T-helper 2 cell treated with Interferon-gamma antibody and Interleukin-4, amounts not matched to agents 100 ng/mL and 5 ng/mL, for 36 hours (primary cell): ENCODE data around the gene IFNB1. TPM values are rescaled to one million over a fixed set of nuclear protein-coding genes. Genes with fewer than 3 reads are reported as not detected.

Experiments used
- intact Hi-C: fragments of 100-400 bp; cut with micrococcal nuclease; formaldehyde crosslinking; loops from one replicate; pipeline ENCODE4 v1.15.1; 2023
- total RNA-seq: library from RNA; stranded (reverse); gene quantifications from 2 replicates; pipeline ENCODE4 v1.2.3, GENCODE V29; 2022

IFNB1 gene
- total RNA-seq, 1 donor from 2014 or later = not detected

- intact Hi-C loops = loop anchor here (5.0 kb wide), 1 partner anchor 37 kb away; no protein-coding TSS in a partner anchor
Observed at GRCh38 chr9:21075484-21075883, 2.3 kb downstream of the IFNB1 start.

- intact Hi-C loops = no loop called here
Observed at GRCh38 chr9:21070906-21071305, 6.8 kb downstream of the IFNB1 start.

GRCh38 chr9:21070171-21070571 is 7.6 kb downstream of the IFNB1 start:
- intact Hi-C loops = no loop called here

GRCh38 chr9:21060919-21061561 is 16.7 kb downstream of the IFNB1 start:
- intact Hi-C loops = loop anchor here (2.0 kb wide), 1 partner anchor 30 kb away; the partner anchor contains the start of gene HACD4

GRCh38 chr9:21056931-21057330 is 20.8 kb downstream of the IFNB1 start:
- intact Hi-C loops = no loop called here

GRCh38 chr9:21053851-21054250 is 23.9 kb downstream of the IFNB1 start:
- intact Hi-C loops = no loop called here

GRCh38 chr9:21047281-21047691 is 30.5 kb downstream of the IFNB1 start:
- intact Hi-C loops = no loop called here

- intact Hi-C loops = no loop called here
Observed at GRCh38 chr9:21043841-21044240, 33.9 kb downstream of the IFNB1 start.

GRCh38 chr9:21042466-21042865 is 35.3 kb downstream of the IFNB1 start:
- intact Hi-C loops = no loop called here

- intact Hi-C loops = no loop called here
Observed at GRCh38 chr9:21039302-21039701, 38.4 kb downstream of the IFNB1 start.

GRCh38 chr9:21037278-21037677 is 40.5 kb downstream of the IFNB1 start:
- intact Hi-C loops = no loop called here

- intact Hi-C loops = loop anchor here (1.0 to 5.0 kb wide), 9 partner anchors 29 to 1984 kb away; partner anchors contain the start of genes FOCAD, MLLT3, MTAP and RRAGA
Observed at GRCh38 chr9:21031808-21032183, 45.9 kb downstream of the IFNB1 start.

- intact Hi-C loops = loop anchor here (1.0 to 5.0 kb wide), 9 partner anchors 28 to 1984 kb away; partner anchors contain the start of genes FOCAD, MLLT3, MTAP and RRAGA
Observed at GRCh38 chr9:21031091-21031807, 46.5 kb downstream of the IFNB1 start, which contains the start of gene HACD4. Gene HACD4, minus strand, starts transcription at chr9:21031640. Its CDS starts 50 bp downstream, at chr9:21031590.

GRCh38 chr9:21030389-21031035 is 47.2 kb downstream of the IFNB1 start:
- intact Hi-C loops = loop anchor here (1.0 to 5.0 kb wide), 9 partner anchors 28 to 1983 kb away; partner anchors contain the start of genes FOCAD, MLLT3, MTAP and RRAGA

GRCh38 chr9:21029661-21030060 is 48.1 kb downstream of the IFNB1 start:
- intact Hi-C loops = loop anchor here (2.0 to 5.0 kb wide), 8 partner anchors 27 to 1982 kb away; partner anchors contain the start of genes MLLT3, MTAP and RRAGA

- intact Hi-C loops = no loop called here
Observed at GRCh38 chr9:21028466-21028865, 49.3 kb downstream of the IFNB1 start.

GRCh38 chr9:21027295-21027694 is 50.4 kb downstream of the IFNB1 start:
- intact Hi-C loops = no loop called here

Other genes starting within 250 kb of the IFNB1 start
- gene HACD4, start 46.3 kb downstream of the IFNB1 start, total RNA-seq = 13.4 and 16.5 TPM in 2 replicates
- gene IFNW1, start 63.9 kb upstream of the IFNB1 start, total RNA-seq = not detected in 2 replicates
- gene IFNA21, start 88.7 kb upstream of the IFNB1 start, total RNA-seq = not detected in 2 replicates
- gene IFNA4, start 109.6 kb upstream of the IFNB1 start, total RNA-seq = not detected in 2 replicates
- not detected in 2 replicates for gene IFNA7, start 124.3 kb upstream of the IFNB1 start, total RNA-seq
- not detected in 2 replicates for gene IFNA10, start 129.2 kb upstream of the IFNB1 start, total RNA-seq
- gene IFNA16, start 139.4 kb upstream of the IFNB1 start, total RNA-seq = not detected in 2 replicates
- not detected in 2 replicates for gene IFNA17, start 150.3 kb upstream of the IFNB1 start, total RNA-seq
- gene IFNA14, start 162.1 kb upstream of the IFNB1 start, total RNA-seq = not detected in 2 replicates
- gene IFNA5, start 227.4 kb upstream of the IFNB1 start, total RNA-seq = not detected in 2 replicates